Nephron progenitor cell (in vitro differentiated cells): ENCODE results near the gene CFDP1.

ENCODE experiments used
- DNase-seq: peaks from one replicate; pipeline ENCODE4 v3.0.0; 2021
- H3K27ac Mint-ChIP-seq: 2 replicates; pipeline ENCODE4 v1.8.0; 2021; ENCODE audit warnings: mild to moderate bottlenecking, moderate library complexity, mixed read lengths
- H3K27me3 Mint-ChIP-seq: 2 replicates; pipeline ENCODE4 v1.8.0; 2021; ENCODE audit warnings: mild to moderate bottlenecking, low read depth, mixed read lengths; ENCODE audit not compliant: poor library complexity
- H3K36me3 Mint-ChIP-seq: 2 replicates; pipeline ENCODE4 v1.8.0; 2021; ENCODE audit warnings: low read depth, mixed read lengths
- H3K4me1 Mint-ChIP-seq: 2 replicates; pipeline ENCODE4 v1.8.0; 2021; ENCODE audit warnings: mixed read lengths
- H3K4me3 Mint-ChIP-seq: 2 replicates; pipeline ENCODE4 v1.8.0; 2021; ENCODE audit warnings: mild to moderate bottlenecking, moderate library complexity, mixed read lengths
- H3K9me3 Mint-ChIP-seq: 2 replicates; pipeline ENCODE4 v1.8.0; 2021; ENCODE audit warnings: mild to moderate bottlenecking, moderate library complexity, mixed read lengths
- CTCF ChIP-seq: fragments of 200-600 bp; sonication (generic); IDR thresholded peaks from 2 replicates; pipeline ENCODE4 v1.5.0; 2021; ENCODE audit warnings: antibody characterized with exemption

The CFDP1 gene

GRCh38 chr16:75246504-75247205 is 186.6 kb downstream of the CFDP1 start:
- no peak for TF ChIP-seq CTCF
- peak overlapping the region; percentile 74 for H3K27ac Mint-ChIP-seq
- H3K36me3 Mint-ChIP-seq: peaks cover 15% of the 10 kb centered on the region
- no peaks in the 10 kb centered on the region for H3K27me3 Mint-ChIP-seq
- no peak for DNase-seq
- H3K4me1 Mint-ChIP-seq: peaks cover 79% of the 10 kb centered on the region
- no peaks in the 10 kb centered on the region for H3K9me3 Mint-ChIP-seq
- H3K4me3 Mint-ChIP-seq: peak overlapping the region; percentile 40

DNA sequence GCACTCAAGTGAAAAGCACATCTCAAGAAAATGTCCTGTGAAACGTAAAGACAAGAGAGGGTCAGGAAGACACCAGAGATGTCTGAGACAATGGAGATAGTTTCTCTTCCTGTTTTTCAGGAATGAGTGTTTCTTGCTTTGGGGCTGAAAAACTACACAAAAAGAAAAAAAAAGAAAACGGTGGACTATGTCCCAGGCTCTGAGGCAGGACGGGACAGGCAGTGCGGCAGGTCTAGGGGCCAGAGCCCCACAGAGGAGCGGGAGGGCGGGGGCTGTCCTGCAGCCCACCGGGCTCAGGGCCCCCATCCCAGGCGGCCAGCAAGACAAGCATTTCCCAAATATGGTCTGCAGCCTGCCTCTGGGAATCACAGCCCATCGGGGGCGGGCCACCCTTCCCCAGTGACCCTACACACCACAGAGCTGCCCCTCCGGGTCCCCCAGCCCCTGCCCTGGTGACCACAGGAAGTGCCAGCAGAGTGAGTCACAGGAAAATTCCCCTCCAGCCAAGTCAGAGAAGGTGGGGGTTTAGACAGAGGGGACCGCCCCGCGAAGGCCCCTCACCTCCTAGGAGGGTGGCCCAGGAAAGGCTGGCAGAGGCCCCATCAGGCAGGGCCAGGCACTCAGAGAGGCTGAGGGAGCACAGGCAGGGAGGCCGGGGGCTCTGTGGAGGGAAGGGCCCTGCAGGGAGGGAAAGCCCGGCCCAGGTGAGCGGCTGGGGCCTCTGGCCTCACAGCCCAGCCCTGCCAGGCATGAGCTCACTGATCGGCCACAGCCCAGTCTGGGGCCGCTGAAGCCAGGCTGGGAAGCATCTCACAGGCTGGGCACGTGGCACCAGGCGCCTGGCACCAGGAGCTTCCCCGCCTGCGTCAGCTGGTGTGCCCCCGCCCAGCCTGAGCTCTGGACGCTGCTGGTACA is 188.2 kb downstream of the CFDP1 start:
- Mint-ChIP-seq H3K27me3 (no peaks in the 10 kb centered on the region), H3K27ac (peak overlapping the region; percentile 97), H3K4me1 (peaks cover 84% of the 10 kb centered on the region), H3K4me3 (peak overlapping the region; percentile 64), H3K36me3 (peaks cover 27% of the 10 kb centered on the region), H3K9me3 (no peaks in the 10 kb centered on the region)
- TF ChIP-seq CTCF: no peak
- peak; percentile 63 for DNase-seq

DNA sequence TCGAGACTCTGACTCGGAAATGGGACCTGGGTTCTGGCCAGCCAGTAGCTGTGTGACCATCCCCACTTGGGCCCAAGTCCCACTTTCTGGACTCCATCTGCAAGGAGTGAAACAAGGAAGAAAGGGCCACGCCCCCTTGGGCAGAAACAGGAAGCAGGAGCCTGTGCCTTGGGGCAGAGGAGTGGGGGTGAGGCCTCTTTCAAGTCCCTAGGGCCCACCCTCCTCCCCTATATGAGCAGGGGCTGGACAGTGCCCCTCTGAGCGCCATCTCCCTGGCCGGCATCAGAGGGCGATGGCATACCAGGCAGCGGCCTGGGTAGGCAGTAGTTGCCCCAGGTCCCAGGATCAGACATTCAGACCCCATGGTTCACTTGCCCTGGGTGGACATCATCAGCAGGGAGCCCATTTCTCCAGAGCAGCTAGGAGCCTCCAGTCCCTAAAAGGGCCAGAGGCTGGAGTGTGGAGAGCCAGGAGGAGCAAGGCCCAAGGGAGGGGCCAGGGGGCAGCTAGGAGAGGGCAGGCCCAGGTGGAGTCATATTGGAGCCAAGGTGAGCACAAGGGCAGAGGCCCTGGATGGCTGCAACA is 189.0 kb downstream of the CFDP1 start:
- Mint-ChIP-seq H3K27ac (peak overlapping the region; percentile 97), H3K9me3 (no peaks in the 10 kb centered on the region), H3K4me3 (peak overlapping the region; percentile 64), H3K4me1 (peaks cover 81% of the 10 kb centered on the region), H3K36me3 (peaks cover 28% of the 10 kb centered on the region), H3K27me3 (no peaks in the 10 kb centered on the region)
- DNase-seq: no peak
- no peak for TF ChIP-seq CTCF
